GM23338 (cell line): ENCODE results near the gene PRAF2. TPM values are rescaled to one million over a fixed set of nuclear protein-coding genes. Genes with fewer than 3 reads are reported as not detected.

Source experiments
- ATAC-seq: fragments of 200-7000 bp; cut with Tn5 transposase; 3 replicates; pipeline ENCODE4 v1.9.1; 2020
- DNase-seq: peaks from one replicate; pipeline ENCODE4 v3.0.0-alpha.2; 2015; ENCODE audit warnings: low spot score
- H2AFZ ChIP-seq: fragments of 200-600 bp; sonication (generic); 2 replicates; pipeline ENCODE4 v1.8.0; 2016; ENCODE audit warnings: antibody characterized with exemption, mild to moderate bottlenecking, moderate library complexity
- H3F3A ChIP-seq: fragments of 200-600 bp; sonication (generic); replicated peaks from 2 replicates; pipeline ENCODE4 v1.8.0; 2017; ENCODE audit warnings: antibody characterized with exemption, mixed run types, low read depth
- H3K27ac ChIP-seq: fragments of 200-600 bp; sonication (generic); 2 replicates; pipeline ENCODE4 v1.6.1; 2016; ENCODE audit warnings: low read depth
- H3K27me3 ChIP-seq: fragments of 200-600 bp; sonication (generic); 2 replicates; pipeline ENCODE4 v1.8.0; 2016; ENCODE audit warnings: mild to moderate bottlenecking, mixed run types, moderate library complexity; ENCODE audit not compliant: insufficient read depth
- H3K36me3 ChIP-seq: fragments of 200-600 bp; sonication (generic); 2 replicates; pipeline ENCODE4 v1.8.0; 2016; ENCODE audit warnings: mild to moderate bottlenecking; ENCODE audit not compliant: insufficient read depth
- H3K4me1 ChIP-seq: fragments of 200-600 bp; sonication (generic); 2 replicates; pipeline ENCODE4 v1.8.0; 2016; ENCODE audit warnings: mild to moderate bottlenecking, moderate library complexity; ENCODE audit not compliant: insufficient read depth
- H3K4me2 ChIP-seq: fragments of 200-600 bp; sonication (generic); 2 replicates; pipeline ENCODE4 v1.7.1; 2017; ENCODE audit warnings: mixed run types
- H3K4me3 ChIP-seq: fragments of 200-600 bp; sonication (generic); 2 replicates; pipeline ENCODE4 v1.6.1; 2016; ENCODE audit warnings: mixed run types
- H3K79me2 ChIP-seq: fragments of 200-600 bp; sonication (generic); replicated peaks from 2 replicates; pipeline ENCODE4 v1.8.0; 2017; ENCODE audit warnings: mild to moderate bottlenecking; ENCODE audit not compliant: insufficient read depth
- H3K9me2 ChIP-seq: fragments of 200-600 bp; sonication (generic); 2 replicates; pipeline ENCODE4 v1.8.0; 2017; ENCODE audit not compliant: insufficient read depth
- H4K20me1 ChIP-seq: fragments of 200-600 bp; sonication (generic); replicated peaks from 2 replicates; pipeline ENCODE4 v1.8.0; 2017; ENCODE audit warnings: mild to moderate bottlenecking; ENCODE audit not compliant: insufficient read depth
- H3K27ac Mint-ChIP-seq: 2 replicates; pipeline ENCODE4 v1.8.0; 2020; ENCODE audit warnings: inconsistent platforms, mild to moderate bottlenecking, moderate library complexity, mixed read lengths
- H3K27me3 Mint-ChIP-seq: 3 replicates; pipeline ENCODE4 v1.8.0; 2022; ENCODE audit warnings: low read depth, mild to moderate bottlenecking, moderate library complexity, mixed read lengths, inconsistent platforms; ENCODE audit not compliant: insufficient read depth, poor library complexity
- H3K36me3 Mint-ChIP-seq: 3 replicates; pipeline ENCODE4 v1.8.0; 2021; ENCODE audit warnings: low read depth, mild to moderate bottlenecking, inconsistent platforms, moderate library complexity, mixed read lengths
- H3K4me1 Mint-ChIP-seq: 3 replicates; pipeline ENCODE4 v1.8.0; 2020; ENCODE audit warnings: mild to moderate bottlenecking, inconsistent platforms, mixed read lengths
- H3K4me3 Mint-ChIP-seq: 3 replicates; pipeline ENCODE4 v1.8.0; 2021; ENCODE audit warnings: moderate library complexity, mild to moderate bottlenecking, inconsistent platforms, mixed read lengths
- H3K9me3 Mint-ChIP-seq: 3 replicates; pipeline ENCODE4 v1.8.0; 2020; ENCODE audit warnings: moderate library complexity, mild to moderate bottlenecking, inconsistent platforms, mixed read lengths
- CREB1 ChIP-seq: fragments of 250-450 bp; sonication (Bioruptor Pico); IDR thresholded peaks from 2 replicates; pipeline ENCODE4 v1.5.0; 2020; ENCODE audit warnings: low read depth, mild to moderate bottlenecking, moderate library complexity
- CTCF ChIP-seq, 2 experiments: fragments of 200-600 bp in 1 of 2; sonication (generic) in 1 of 2; conservative IDR thresholded peaks; 2 replicates each; pipeline versions ENCODE4 v1.5.1 to v1.6.1; 2016 to 2017; ENCODE audit warnings: antibody characterized with exemption in 2 of 2, low read depth in 2 of 2, mild to moderate bottlenecking in 2 of 2, moderate library complexity in 1 of 2
- ETS1 ChIP-seq: IDR thresholded peaks from 2 replicates; pipeline ENCODE4 v1.6.1; 2016; ENCODE audit warnings: antibody characterized with exemption
- EZH2 ChIP-seq: fragments of 200-600 bp; sonication (generic); IDR thresholded peaks from one replicate; pipeline ENCODE4 v1.8.0; 2017; ENCODE audit warnings: antibody characterized with exemption, mild to moderate bottlenecking, low read depth; ENCODE audit not compliant: unreplicated experiment
- EZH2phosphoT487 ChIP-seq: fragments of 200-600 bp; sonication (generic); IDR thresholded peaks from one replicate; pipeline ENCODE4 v1.8.1; 2018; ENCODE audit warnings: antibody characterized with exemption; ENCODE audit not compliant: unreplicated experiment
- JUNB ChIP-seq: IDR thresholded peaks from one replicate; pipeline ENCODE4 v1.6.1; 2016; ENCODE audit warnings: antibody characterized with exemption; ENCODE audit not compliant: unreplicated experiment
- NANOG ChIP-seq: IDR thresholded peaks from 2 replicates; pipeline ENCODE4 v1.6.1; 2016; ENCODE audit warnings: antibody characterized with exemption, borderline replicate concordance
- POLR2AphosphoS5 ChIP-seq: IDR thresholded peaks from 2 replicates; pipeline ENCODE4 v1.6.1; 2016; ENCODE audit warnings: antibody characterized with exemption, low read depth
- STAT1 ChIP-seq: IDR thresholded peaks from one replicate; pipeline ENCODE4 v1.6.1; 2016; ENCODE audit warnings: antibody characterized with exemption; ENCODE audit not compliant: unreplicated experiment
- ZNF114 ChIP-seq: fragments of 250-450 bp; sonication (Bioruptor Pico); IDR thresholded peaks from 2 replicates; pipeline ENCODE4 v1.5.0; 2020; ENCODE audit warnings: mild to moderate bottlenecking, moderate library complexity
- ZNF331 ChIP-seq: fragments of 250-450 bp; sonication (Bioruptor Pico); IDR thresholded peaks from 2 replicates; pipeline ENCODE4 v1.5.0; 2020; ENCODE audit warnings: low read depth, mild to moderate bottlenecking, moderate library complexity
- polyA plus RNA-seq: library from polyadenylated mRNA; unstranded; fragments of >200 nt; fragmentation: Nextera tagmentation; extraction: Ambion mirVana; gene quantifications from 2 replicates; pipeline ENCODE4 v1.2.1, GENCODE V29; 2016
- total RNA-seq: library from RNA; depleted of rRNA; stranded (reverse); fragments of >200 nt; shearing (Covaris generic); gene quantifications from 2 replicates; pipeline ENCODE4 v1.2.3, GENCODE V29; 2014

The PRAF2 gene
- total and polyA plus RNA-seq, 2 experiments from 2014 or later, result 6.3 to 22.1 TPM

- ATAC-seq, result no peak
- Mint-ChIP-seq H3K27me3 (no peaks in the 10 kb centered on the region), H3K9me3 (no peaks in the 10 kb centered on the region), H3K4me3 (no peak overlapping the region), H3K4me1 (no peaks in the 10 kb centered on the region), H3K27ac (no peak overlapping the region), H3K36me3 (peaks cover 16% of the 10 kb centered on the region)
- DNase-seq, result no peak
- no peaks in the 10 kb centered on the region for H4K20me1 ChIP-seq
- H3K27me3 ChIP-seq, result no peaks in the 10 kb centered on the region
- no peak for TF ChIP-seq EZH2phosphoT487
- no peak for TF ChIP-seq POLR2AphosphoS5
- TF ChIP-seq NANOG, result no peak
- no peak for TF ChIP-seq STAT1
- TF ChIP-seq ZNF331 (CRISPR knock-in tag), result no peak
- no peak overlapping the region for H3K27ac ChIP-seq
- no peak overlapping the region for H3K4me3 ChIP-seq
- no peaks in the 10 kb centered on the region for H3K36me3 ChIP-seq
- H2AFZ ChIP-seq, result no peak overlapping the region
- H3K9me2 ChIP-seq, result no peaks in the 10 kb centered on the region
- H3K4me1 ChIP-seq, result no peaks in the 10 kb centered on the region
- H3K4me2 ChIP-seq, result no peak overlapping the region
- H3F3A ChIP-seq, result no peaks in the 10 kb centered on the region
- no peaks in the 10 kb centered on the region for H3K79me2 ChIP-seq
These were observed 34.8 kb upstream of the PRAF2 start for GRCh38 chrX:49108641-49109040.

- no peak overlapping the region for H3K4me2 ChIP-seq
- H3K27ac ChIP-seq, result no peak overlapping the region
- H2AFZ ChIP-seq, result no peak overlapping the region
- Mint-ChIP-seq H3K4me1 (0 out of 3 replicates have a peak, but pooled peaks cover under 1% of the 10 kb centered on the region), H3K36me3 (peaks cover 7% of the 10 kb centered on the region; the same call in 2 of the 3 replicates), H3K27ac (no peak overlapping the region), H3K9me3 (no peaks in the 10 kb centered on the region), H3K27me3 (no peaks in the 10 kb centered on the region), H3K4me3 (no peak overlapping the region)
- no peak overlapping the region for H3K4me3 ChIP-seq
- no peaks in the 10 kb centered on the region for H3K9me2 ChIP-seq
- DNase-seq (peak; percentile 38), ATAC-seq (peak; percentile 82)
- H3K79me2 ChIP-seq, result no peaks in the 10 kb centered on the region
- TF ChIP-seq CTCF (conservative IDR thresholded peaks at IDR 0.05; ENCODE audit: low read depth in 2 of 2) (peak; percentile 46 to 57), EZH2 (no peak), ZNF114 (CRISPR knock-in tag) (no peak)
- H3F3A ChIP-seq, result no peaks in the 10 kb centered on the region
- no peaks in the 10 kb centered on the region for H4K20me1 ChIP-seq
- H3K4me1 ChIP-seq, result no peaks in the 10 kb centered on the region
- no peaks in the 10 kb centered on the region for H3K36me3 ChIP-seq
- H3K27me3 ChIP-seq, result no peaks in the 10 kb centered on the region
These were observed 33.1 kb upstream of the PRAF2 start for GRCh38 chrX:49106930-49107329.

GRCh38 chrX:49106296-49106695, 32.5 kb upstream of the PRAF2 start:
- DNase-seq, result no peak
- Histone ChIP-seq H3K27ac (no peak overlapping the region), H3K4me3 (no peak overlapping the region), H2AFZ (no peak overlapping the region), H3K4me2 (no peak overlapping the region), H3K36me3 (no peaks in the 10 kb centered on the region), H3K27me3 (no peaks in the 10 kb centered on the region), H3K79me2 (no peaks in the 10 kb centered on the region), H4K20me1 (no peaks in the 10 kb centered on the region), H3K4me1 (no peaks in the 10 kb centered on the region), H3K9me2 (no peaks in the 10 kb centered on the region), H3F3A (no peaks in the 10 kb centered on the region)
- H3K27ac Mint-ChIP-seq, result no peak overlapping the region
- peaks cover 3% of the 10 kb centered on the region for H3K27me3 Mint-ChIP-seq
- ATAC-seq, result no peak
- peaks cover 7% of the 10 kb centered on the region; the same call in 2 of the 3 replicates for H3K36me3 Mint-ChIP-seq
- no peaks in the 10 kb centered on the region; the same call in 2 of the 3 replicates for H3K9me3 Mint-ChIP-seq
- H3K4me1 Mint-ChIP-seq, result 0 out of 3 replicates have a peak, but pooled peaks cover 2% of the 10 kb centered on the region
- H3K4me3 Mint-ChIP-seq, result no peak overlapping the region
- TF ChIP-seq POLR2AphosphoS5 (no peak), CTCF (conservative IDR thresholded peaks at IDR 0.05; ENCODE audit: low read depth in 2 of 2) (no peak), JUNB (no peak), CREB1 (CRISPR knock-in tag) (no peak), EZH2 (no peak), ETS1 (no peak), EZH2phosphoT487 (no peak), ZNF331 (CRISPR knock-in tag) (no peak)
